Prostate gland (tissue), 2 donors: Measurements from ENCODE around the gene SRD5A1.

Experiments used
- POLR2A ChIP-seq: fragments of 450-650 bp; IDR thresholded peaks from one replicate; pipeline ENCODE4 v1.6.1; 2016; ENCODE audit warnings: antibody characterized with exemption, mild to moderate bottlenecking
- POLR2AphosphoS5 ChIP-seq: sonication (generic); formaldehyde crosslinking; IDR thresholded peaks from one replicate; pipeline ENCODE4 v1.6.1; 2017; ENCODE audit warnings: antibody characterized with exemption
- TF ChIP-seq, protein P1 (sequence below), 4 experiments: fragments of 200-600 bp in 2 of 4; fragments of 450-650 bp in 2 of 4; sonication (generic) in 2 of 4; IDR thresholded peaks; 1 replicate in 3 of 4; 2 replicates in 1 of 4; pipeline ENCODE4 v1.5.1; 2016 to 2019; ENCODE audit warnings: antibody characterized with exemption in 4 of 4, mild to moderate bottlenecking in 2 of 4, moderate library complexity in 2 of 4

DNA sequence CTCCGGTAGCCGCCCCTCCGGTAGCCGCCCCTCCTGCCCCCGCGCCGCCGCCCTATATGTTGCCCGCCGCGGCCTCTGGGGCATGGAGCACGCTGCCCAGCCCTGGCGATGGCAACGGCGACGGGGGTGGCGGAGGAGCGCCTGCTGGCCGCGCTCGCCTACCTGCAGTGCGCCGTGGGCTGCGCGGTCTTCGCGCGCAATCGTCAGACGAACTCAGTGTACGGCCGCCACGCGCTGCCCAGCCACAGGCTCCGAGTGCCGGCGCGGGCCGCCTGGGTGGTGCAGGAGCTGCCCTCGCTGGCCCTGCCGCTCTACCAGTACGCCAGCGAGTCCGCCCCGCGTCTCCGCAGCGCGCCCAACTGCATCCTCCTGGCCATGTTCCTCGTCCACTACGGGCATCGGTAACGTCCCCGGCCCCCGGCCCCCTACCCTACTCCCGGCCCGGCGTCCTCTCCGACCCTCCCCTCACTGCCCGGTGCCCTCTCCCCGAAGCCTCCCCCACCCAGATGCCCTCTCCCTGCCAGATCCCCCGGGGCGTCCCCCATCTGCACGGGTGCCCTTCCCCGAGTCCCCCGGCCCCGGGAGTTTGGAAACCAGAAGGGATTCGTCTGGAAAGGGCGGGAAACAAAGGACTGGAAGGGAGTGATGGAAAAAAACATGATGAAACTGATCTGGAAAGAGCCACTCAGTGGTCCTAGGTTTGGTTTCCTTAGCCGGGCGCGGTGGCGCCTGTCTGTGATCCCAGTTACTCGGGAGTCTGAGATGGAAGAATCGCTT is 417 bp downstream of the SRD5A1 start:
- TF ChIP-seq, protein P1, sequence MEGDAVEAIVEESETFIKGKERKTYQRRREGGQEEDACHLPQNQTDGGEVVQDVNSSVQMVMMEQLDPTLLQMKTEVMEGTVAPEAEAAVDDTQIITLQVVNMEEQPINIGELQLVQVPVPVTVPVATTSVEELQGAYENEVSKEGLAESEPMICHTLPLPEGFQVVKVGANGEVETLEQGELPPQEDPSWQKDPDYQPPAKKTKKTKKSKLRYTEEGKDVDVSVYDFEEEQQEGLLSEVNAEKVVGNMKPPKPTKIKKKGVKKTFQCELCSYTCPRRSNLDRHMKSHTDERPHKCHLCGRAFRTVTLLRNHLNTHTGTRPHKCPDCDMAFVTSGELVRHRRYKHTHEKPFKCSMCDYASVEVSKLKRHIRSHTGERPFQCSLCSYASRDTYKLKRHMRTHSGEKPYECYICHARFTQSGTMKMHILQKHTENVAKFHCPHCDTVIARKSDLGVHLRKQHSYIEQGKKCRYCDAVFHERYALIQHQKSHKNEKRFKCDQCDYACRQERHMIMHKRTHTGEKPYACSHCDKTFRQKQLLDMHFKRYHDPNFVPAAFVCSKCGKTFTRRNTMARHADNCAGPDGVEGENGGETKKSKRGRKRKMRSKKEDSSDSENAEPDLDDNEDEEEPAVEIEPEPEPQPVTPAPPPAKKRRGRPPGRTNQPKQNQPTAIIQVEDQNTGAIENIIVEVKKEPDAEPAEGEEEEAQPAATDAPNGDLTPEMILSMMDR (IDR thresholded peaks at IDR 0.05), result no peak
- TF ChIP-seq POLR2AphosphoS5, result no peak
- no peak for TF ChIP-seq POLR2A
